SK-N-MC (cell line): ENCODE results near the gene CYP17A1.

ENCODE experiments used
- EZH2 ChIP-seq: fragments of 200-600 bp; sonication (generic); IDR thresholded peaks from one replicate; pipeline ENCODE4 v1.6.1; 2017; ENCODE audit warnings: antibody characterized with exemption
- FOXP2 ChIP-seq: optimal IDR thresholded peaks from 2 replicates; pipeline ENCODE3; 2011; ENCODE audit warnings: mild to moderate bottlenecking, moderate library complexity; ENCODE audit not compliant: insufficient read depth; ENCODE audit errors: extremely low read length, control extremely low read depth
- POLR2AphosphoS5 ChIP-seq: IDR thresholded peaks from 2 replicates; pipeline ENCODE4 v1.6.1; 2012; ENCODE audit warnings: mild to moderate bottlenecking, low read depth, low read length, borderline replicate concordance

DNA sequence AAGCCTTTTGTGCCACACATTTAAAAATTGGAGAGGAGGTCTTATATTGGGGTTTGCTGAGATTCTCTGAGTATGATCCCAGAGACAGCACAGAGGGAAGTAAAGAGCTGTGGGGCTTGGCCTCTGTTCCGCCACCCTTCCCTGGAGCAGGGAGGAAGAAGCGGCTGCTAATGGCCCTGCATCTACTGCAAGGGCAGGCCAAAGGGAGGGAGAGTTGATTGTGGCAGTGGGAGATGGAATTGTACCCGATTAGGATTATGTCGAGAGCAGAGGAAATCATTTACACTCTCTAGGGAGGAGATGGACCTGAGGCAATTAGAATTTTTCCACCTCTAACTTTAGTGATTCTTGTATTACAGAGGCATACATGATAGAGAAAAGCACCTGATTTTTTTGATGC, 28.8 kb downstream of the CYP17A1 start:
- TF ChIP-seq POLR2AphosphoS5: no peak
- TF ChIP-seq EZH2: no peak
- TF ChIP-seq FOXP2: no peak
